Inferior parietal cortex (tissue), 1 donor: Measurements from ENCODE around the gene RERE.

Experiments
- DNase-seq: peaks from one replicate; pipeline ENCODE4 v3.0.0-alpha.2; 2016; ENCODE audit errors: extremely low spot score

Gene RERE

GRCh38 chr1:8352471-8352845, 465.0 kb downstream of the RERE start:
- no peak for DNase-seq

- DNase-seq = no peak
Measured at GRCh38 chr1:8351693-8352470, 465.6 kb downstream of the RERE start.

DNA sequence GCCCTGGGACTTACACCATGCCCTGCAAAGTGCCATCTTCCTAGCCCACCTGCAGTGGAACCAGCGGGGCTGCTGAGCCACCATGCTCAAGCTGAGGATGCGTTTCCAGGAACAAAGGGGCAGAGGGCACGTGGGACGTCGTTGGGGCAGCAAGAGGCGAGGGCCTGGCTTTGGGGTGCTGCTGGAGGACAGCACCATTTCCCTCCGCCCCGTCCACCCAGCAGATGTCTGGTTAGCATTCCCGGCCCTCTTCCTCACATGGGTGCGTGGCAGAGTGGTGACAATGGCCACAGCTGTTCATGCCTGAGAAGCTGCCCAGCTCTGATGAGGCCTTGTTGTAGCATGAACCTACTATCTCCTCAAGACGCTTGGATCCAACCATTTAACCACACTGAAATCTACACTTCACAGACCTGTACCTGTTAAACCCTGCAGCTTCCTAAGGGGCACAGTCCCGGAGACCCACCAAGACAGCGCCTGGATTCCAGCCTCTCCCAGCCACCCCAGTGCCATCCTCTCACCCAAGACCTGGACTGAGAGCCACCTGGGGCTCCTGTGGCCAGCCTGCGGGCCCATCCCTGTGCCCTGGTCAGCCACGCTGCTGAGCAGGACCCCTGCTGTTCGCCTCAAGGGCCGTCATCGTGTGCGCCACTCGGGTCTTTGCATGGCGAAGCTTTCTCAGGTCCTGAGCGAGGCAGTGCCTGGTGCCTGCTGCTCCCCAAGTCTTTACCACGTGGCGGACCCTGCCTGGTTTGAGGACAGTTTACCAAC, 466.3 kb downstream of the RERE start:
- no peak for DNase-seq

GRCh38 chr1:8349961-8350360, 467.5 kb downstream of the RERE start:
- no peak for DNase-seq

DNA sequence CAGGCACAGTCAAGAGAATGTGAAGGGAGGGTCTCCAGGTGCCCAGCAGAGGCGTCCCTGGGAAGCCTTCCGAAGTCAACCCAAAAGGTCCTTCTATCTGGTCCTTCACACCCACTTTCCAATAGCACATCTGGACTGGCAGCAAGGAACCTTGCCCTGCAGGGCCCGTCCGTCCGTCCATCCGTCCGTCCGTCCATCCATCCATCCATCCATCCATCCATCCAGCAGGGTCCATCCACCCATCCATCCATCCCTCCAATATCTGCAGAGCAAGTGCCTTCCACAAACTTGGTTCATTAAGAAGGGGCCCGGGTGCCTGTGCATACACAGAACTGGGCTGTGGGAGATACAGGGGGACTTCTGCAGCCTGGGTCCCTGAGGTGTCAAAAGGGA, 468.0 kb downstream of the RERE start:
- DNase-seq = no peak

- no peak for DNase-seq
Measured at GRCh38 chr1:8348777-8349472, 468.5 kb downstream of the RERE start.

DNA sequence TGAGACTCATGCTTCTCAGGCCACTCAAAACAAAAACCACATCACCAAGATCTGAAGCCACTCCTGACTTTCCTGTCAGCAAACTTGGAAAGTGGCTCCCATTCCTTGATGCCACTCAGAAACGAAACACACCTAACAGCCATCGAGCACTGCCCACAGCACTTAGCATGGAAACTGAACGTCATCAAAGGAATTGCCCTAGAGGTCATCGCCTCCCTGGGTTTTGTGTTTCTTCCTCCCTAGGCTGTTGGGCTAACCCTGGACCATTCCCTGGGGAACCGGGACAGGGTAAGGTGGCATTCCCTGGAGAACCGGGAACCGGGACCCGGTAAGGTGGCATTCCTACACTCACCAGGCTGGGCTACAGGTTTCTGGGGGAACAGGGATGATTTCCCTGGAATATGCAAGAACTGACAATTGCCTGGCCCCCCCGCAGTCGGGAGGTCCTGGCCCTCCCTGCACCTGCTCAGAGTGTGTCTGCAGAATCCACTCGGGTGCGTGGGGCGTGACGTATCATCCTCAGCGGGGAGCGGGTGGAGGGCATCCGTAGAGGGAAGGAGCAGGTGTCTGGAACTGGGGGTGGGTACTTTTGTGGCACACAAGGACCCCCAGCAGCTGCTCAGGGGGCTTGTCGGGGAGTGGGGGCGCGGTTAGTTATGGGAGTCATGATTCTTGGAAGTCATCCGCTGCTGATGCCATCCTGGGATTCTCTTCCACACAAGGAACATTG, 469.2 kb downstream of the RERE start:
- DNase-seq = no peak

DNA sequence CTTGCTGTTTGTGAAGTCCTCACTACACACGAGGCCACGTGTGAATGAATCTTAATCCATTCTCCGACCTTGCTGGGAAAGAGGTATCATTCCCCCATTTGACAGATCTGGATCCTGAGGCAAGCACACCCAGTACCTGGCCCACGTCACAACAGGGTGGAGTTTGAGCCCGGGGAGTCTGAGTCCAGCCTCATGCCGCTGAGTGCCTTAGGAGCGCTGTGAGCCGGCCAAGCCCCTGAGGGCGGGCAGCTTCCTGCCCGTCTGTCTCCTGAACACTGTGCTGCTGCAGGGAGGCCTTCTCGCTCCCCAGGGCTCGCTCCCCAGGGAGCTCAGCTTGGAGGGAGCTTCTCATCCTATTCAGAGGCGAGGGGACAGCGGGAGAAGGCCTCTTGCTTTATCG, 469.8 kb downstream of the RERE start:
- no peak for DNase-seq

DNA sequence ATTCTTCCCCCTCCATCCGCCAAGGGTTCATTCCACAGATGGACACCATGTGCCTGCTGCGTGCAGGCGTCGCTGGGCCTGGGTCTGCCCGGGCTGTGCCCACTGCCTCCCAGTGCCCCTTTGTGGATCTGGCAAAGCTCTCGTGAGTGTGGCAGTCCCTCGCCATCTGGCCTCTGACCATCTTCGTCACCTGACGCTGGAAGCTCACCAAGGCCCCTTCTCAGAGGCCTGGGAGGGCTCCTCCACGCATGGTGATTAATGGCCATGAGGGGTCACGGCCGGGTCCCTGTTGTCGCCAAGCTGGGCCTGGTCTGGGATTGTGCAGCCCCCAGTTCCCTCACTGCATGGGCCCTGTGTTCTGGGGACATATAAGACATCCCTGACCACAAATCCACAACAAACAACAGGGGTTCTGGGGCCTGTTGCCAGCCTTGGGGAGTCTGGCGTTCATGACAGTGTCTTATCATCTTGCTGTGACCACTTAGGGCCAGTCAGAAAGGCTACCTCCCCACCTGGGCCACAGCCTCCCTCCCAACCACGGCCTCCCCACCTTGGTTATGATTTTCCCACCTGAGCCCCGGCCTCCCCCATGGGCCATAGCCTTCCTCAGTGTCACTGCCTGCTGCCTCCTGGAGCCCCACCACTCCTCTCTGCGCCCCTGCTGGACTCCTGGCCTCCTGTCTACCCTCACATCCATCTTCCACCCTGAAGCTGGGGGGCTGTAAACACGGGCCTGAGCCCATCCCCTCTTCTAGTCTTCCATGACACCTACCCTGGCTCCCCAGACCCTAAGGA, 471.6 kb downstream of the RERE start:
- no peak for DNase-seq

GRCh38 chr1:8344893-8345507, 472.4 kb downstream of the RERE start:
- no peak for DNase-seq

- no peak for DNase-seq
Measured at GRCh38 chr1:8343464-8344001, 473.9 kb downstream of the RERE start.

DNA sequence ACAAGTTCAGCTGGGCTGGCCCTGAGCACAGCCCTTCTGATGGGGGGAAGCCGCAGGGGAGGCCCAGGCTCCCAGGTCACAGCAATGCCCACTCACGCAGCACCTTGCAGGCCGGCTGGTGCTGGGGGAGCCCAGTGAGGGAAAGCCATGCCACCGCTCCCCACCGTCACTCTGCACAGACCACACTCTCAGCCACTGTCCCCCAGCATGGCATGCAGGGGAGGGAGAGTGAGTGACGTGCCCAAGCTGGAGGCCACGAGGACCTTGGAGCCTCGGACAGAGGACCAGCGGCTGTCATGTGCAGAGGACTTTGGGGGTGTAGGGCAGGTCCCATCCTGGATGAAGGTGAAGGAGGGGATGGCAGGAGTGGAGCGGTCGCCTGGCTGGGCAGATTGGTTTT, 474.4 kb downstream of the RERE start:
- DNase-seq = no peak

DNA sequence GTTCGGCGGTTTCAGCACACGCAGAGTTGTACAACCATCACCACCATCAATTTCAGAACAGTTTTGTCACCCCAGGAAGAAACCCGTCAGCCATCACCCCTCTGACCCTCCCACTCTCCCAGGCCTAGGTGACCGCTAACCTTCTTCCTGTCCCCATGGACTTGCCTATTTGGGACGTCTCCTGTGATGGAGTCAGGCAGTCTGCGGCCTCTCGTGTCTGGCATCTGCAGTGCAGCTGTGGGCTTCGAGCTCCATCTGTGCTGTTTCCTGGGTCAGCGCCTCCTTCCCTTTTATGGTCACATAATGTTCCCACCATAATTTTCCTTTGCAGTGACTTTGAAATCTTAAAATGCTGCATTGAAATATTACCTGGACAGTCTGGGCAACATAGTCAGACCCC, 475.1 kb downstream of the RERE start:
- no peak for DNase-seq

GRCh38 chr1:8340448-8340847, 477.0 kb downstream of the RERE start:
- DNase-seq = no peak

GRCh38 chr1:8339203-8339600, 478.2 kb downstream of the RERE start:
- no peak for DNase-seq

DNA sequence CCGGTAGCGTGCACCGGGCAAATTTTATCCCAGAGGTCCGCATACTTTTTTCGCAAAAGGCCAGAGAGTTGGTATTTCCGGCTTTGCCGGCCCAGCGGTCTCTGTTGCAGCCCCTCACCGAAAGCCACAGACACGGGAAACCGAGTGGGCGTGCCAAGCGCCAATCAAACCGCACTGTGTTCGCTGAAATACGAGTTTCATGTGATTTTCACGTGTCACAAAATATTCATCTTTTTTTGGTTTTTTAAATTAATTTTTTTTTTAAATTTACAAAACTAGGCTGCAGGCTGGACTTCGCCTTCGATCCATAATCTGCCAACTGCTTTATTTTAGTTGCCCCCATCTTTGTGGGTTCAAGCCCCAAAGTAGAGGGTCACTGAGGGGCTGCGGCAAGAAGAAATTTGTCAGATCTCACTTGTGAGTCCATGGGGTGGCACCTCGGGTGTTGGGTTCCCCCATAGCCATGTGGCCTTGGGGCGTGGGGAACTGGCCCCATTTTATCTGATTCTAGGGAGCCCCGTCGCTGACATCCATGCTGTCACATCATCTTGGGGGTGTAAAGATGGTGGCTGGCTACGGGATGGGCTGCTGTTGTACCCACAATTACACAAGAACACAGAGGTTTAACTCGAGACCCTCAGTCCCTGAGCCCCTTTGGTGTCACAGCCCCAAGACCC, 478.8 kb downstream of the RERE start:
- DNase-seq = no peak

DNA sequence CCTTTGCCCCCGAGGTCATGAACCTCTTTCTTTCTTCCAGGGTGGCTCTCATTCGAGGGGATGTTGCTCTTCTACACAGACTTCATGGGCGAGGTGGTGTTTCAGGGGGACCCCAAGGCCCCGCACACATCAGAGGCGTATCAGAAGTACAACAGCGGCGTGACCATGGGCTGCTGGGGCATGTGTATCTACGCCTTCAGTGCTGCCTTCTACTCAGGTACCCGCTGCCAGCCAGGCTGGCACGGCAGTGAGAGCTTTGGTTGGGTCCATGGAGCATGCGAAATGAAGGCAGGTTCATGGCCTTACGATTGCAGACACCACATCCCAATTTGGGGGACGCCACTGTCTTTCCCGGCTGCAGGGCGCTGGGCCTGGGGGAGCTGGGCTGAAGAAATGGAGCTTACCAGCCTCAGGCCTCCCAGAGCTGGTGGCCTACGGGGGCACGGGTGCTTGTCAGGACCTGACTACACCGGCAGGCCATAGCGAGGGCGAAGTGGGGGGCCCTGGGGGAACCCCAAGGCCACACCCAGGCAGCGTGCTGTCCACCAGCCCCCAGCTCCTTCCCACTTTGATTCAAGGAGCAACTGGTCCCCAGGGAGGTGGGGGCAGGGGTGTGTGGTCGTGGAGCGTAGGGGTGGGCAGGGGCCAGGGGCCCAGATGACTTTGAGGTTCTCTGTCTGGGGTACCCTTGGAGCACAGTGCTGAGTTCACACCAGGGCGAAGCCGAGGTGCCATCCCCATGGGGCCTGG, 479.5 kb downstream of the RERE start:
- DNase-seq = no peak

- DNase-seq = no peak
Measured at GRCh38 chr1:8335246-8335645, 482.2 kb downstream of the RERE start.
